ENCODE measurements around the gene MFAP4.

DNA sequence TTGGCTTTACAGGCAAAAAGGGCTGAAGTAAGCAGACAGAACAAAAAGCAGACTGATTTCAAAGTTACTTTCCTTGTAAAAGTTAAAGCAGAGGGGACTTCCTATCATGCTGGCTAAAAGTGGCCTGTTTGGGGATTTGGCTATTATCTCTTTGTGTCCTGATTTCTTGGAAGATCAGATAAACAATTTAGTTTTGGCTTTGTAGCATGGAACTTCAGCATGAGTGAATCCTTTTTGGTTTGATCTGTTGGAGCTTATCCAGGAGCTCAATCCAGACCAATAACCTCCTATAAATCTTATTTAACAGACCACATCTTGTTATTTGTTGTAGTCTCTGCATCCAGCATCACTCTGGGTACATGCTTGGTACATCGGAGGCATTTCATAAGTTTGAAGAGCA is 15.2 kb upstream of the MFAP4 start:
- no peak for TF ChIP-seq CTCF (IDR thresholded peaks at IDR 0.05)
- no peak for TF ChIP-seq POLR2A (IDR thresholded peaks at IDR 0.05)
- TF ChIP-seq POLR2AphosphoS5 (IDR thresholded peaks at IDR 0.05) = no peak
